Hepatocyte (in vitro differentiated cells): ENCODE results near the gene STIM1. TPM values are rescaled to one million over a fixed set of nuclear protein-coding genes. Genes with fewer than 3 reads are reported as not detected.

ENCODE experiments used
- DNase-seq: peaks from one replicate; pipeline ENCODE4 v3.0.0-alpha.2; 2016; ENCODE audit warnings: low spot score
- H2AFZ ChIP-seq: fragments of 200-600 bp; sonication (generic); 2 replicates; pipeline ENCODE4 v1.6.0; 2016; ENCODE audit warnings: antibody characterized with exemption, mild to moderate bottlenecking
- H3K27ac ChIP-seq: fragments of 200-600 bp; sonication (generic); 2 replicates; pipeline ENCODE4 v1.5.1; 2016; ENCODE audit warnings: mild to moderate bottlenecking
- H3K27me3 ChIP-seq: fragments of 200-600 bp; sonication (generic); 2 replicates; pipeline ENCODE4 v1.6.1; 2016
- H3K36me3 ChIP-seq: fragments of 200-600 bp; sonication (generic); replicated peaks from 2 replicates; pipeline ENCODE4 v1.5.1; 2016; ENCODE audit warnings: low read depth; ENCODE audit not compliant: insufficient read depth
- H3K4me1 ChIP-seq: fragments of 200-600 bp; sonication (generic); 2 replicates; pipeline ENCODE4 v1.5.1; 2016; ENCODE audit warnings: mild to moderate bottlenecking, moderate library complexity; ENCODE audit not compliant: insufficient read depth
- H3K4me2 ChIP-seq: fragments of 200-600 bp; sonication (generic); 2 replicates; pipeline ENCODE4 v1.6.0; 2016
- H3K4me3 ChIP-seq: fragments of 200-600 bp; sonication (generic); 2 replicates; pipeline ENCODE4 v1.5.1; 2016; ENCODE audit warnings: mild to moderate bottlenecking
- H3K79me2 ChIP-seq: fragments of 200-600 bp; sonication (generic); 2 replicates; pipeline ENCODE4 v1.6.0; 2017; ENCODE audit warnings: mild to moderate bottlenecking
- H3K9me2 ChIP-seq: fragments of 200-600 bp; sonication (generic); replicated peaks from 2 replicates; pipeline ENCODE4 v1.6.0; 2017; ENCODE audit warnings: mild to moderate bottlenecking; ENCODE audit not compliant: insufficient read depth
- H3K9me3 ChIP-seq: fragments of 200-600 bp; sonication (generic); 2 replicates; pipeline ENCODE4 v1.5.1; 2016; ENCODE audit warnings: low read depth, mild to moderate bottlenecking
- H4K20me1 ChIP-seq: fragments of 200-600 bp; sonication (generic); 2 replicates; pipeline ENCODE4 v1.6.0; 2016; ENCODE audit warnings: mild to moderate bottlenecking; ENCODE audit not compliant: insufficient read depth, poor library complexity, severe bottlenecking
- CTCF ChIP-seq: fragments of 200-600 bp; sonication (generic); IDR thresholded peaks from 2 replicates; pipeline ENCODE4 v1.5.1; 2016; ENCODE audit warnings: antibody characterized with exemption, mild to moderate bottlenecking; ENCODE audit not compliant: poor library complexity
- EZH2 ChIP-seq: fragments of 200-600 bp; sonication (generic); IDR thresholded peaks from 2 replicates; pipeline ENCODE4 v1.6.1; 2016; ENCODE audit warnings: antibody characterized with exemption, mild to moderate bottlenecking, borderline replicate concordance
- EZH2phosphoT487 ChIP-seq: fragments of 200-600 bp; sonication (generic); IDR thresholded peaks from one replicate; pipeline ENCODE4 v1.6.1; 2018; ENCODE audit warnings: antibody characterized with exemption, mild to moderate bottlenecking, low read depth, moderate library complexity; ENCODE audit not compliant: unreplicated experiment, severe bottlenecking
- WGBS: methylation state at CpG from one replicate; pipeline ENCODE4 v1.1.6; 2016; ENCODE audit warnings: low lambda C conversion rate; ENCODE audit errors: missing lambda C conversion rate; 5-methylcytosine and 5-hydroxymethylcytosine counted together
- polyA plus RNA-seq: library from polyadenylated mRNA; unstranded; fragments of >200 nt; fragmentation: Nextera tagmentation; extraction: Ambion mirVana; gene quantifications from 2 replicates; pipeline ENCODE4 v1.2.1, GENCODE V29; 2016
- total RNA-seq: library from RNA; depleted of rRNA; stranded (reverse); fragments of >200 nt; gene quantifications from 2 replicates; pipeline ENCODE4 v1.2.3, GENCODE V29; 2014

The STIM1 gene
- total and polyA plus RNA-seq, 2 experiments from 2014 or later, result 18.5 to 19.6 TPM

GRCh38 chr11:4054643-4055042, 199.2 kb downstream of the STIM1 start:
- Histone ChIP-seq H3K9me3 (no peaks in the 10 kb centered on the region), H3K36me3 (no peaks in the 10 kb centered on the region), H3K79me2 (no peaks in the 10 kb centered on the region), H2AFZ (no peak overlapping the region), H3K27ac (no peak overlapping the region), H3K4me2 (no peak overlapping the region), H3K4me3 (no peak overlapping the region), H3K9me2 (no peaks in the 10 kb centered on the region), H3K4me1 (peaks cover 5% of the 10 kb centered on the region), H3K27me3 (no peaks in the 10 kb centered on the region), H4K20me1 (no peaks in the 10 kb centered on the region)
- DNase-seq, result no peak
- WGBS, result 65% methylated on average over 1 of the region's 1 CpG
- TF ChIP-seq EZH2phosphoT487 (no peak), EZH2 (no peak), CTCF (no peak)

GRCh38 chr11:4059424-4059823, 204.0 kb downstream of the STIM1 start:
- TF ChIP-seq EZH2 (no peak), EZH2phosphoT487 (no peak), CTCF (no peak)
- H3K9me3 ChIP-seq, result no peaks in the 10 kb centered on the region
- H3K4me2 ChIP-seq, result no peak overlapping the region
- WGBS, result 89% methylated on average over 1 of the region's 1 CpG
- no peaks in the 10 kb centered on the region for H4K20me1 ChIP-seq
- H3K27ac ChIP-seq, result no peak overlapping the region
- no peaks in the 10 kb centered on the region for H3K79me2 ChIP-seq
- H3K4me1 ChIP-seq, result peaks cover 15% of the 10 kb centered on the region
- H3K9me2 ChIP-seq, result no peaks in the 10 kb centered on the region
- no peak for DNase-seq
- no peaks in the 10 kb centered on the region for H3K27me3 ChIP-seq
- H2AFZ ChIP-seq, result no peak overlapping the region
- H3K36me3 ChIP-seq, result no peaks in the 10 kb centered on the region
- no peak overlapping the region for H3K4me3 ChIP-seq

- TF ChIP-seq CTCF (no peak), EZH2phosphoT487 (no peak), EZH2 (no peak)
- H3K9me2 ChIP-seq, result no peaks in the 10 kb centered on the region
- H3K36me3 ChIP-seq, result no peaks in the 10 kb centered on the region
- no peak overlapping the region for H3K4me3 ChIP-seq
- H3K9me3 ChIP-seq, result no peaks in the 10 kb centered on the region
- no peaks in the 10 kb centered on the region for H3K27me3 ChIP-seq
- H3K4me1 ChIP-seq, result peaks cover 15% of the 10 kb centered on the region
- no peak overlapping the region for H2AFZ ChIP-seq
- no peak overlapping the region for H3K27ac ChIP-seq
- H3K4me2 ChIP-seq, result no peak overlapping the region
- 86% methylated on average over 4 of the region's 4 CpGs for WGBS
- no peaks in the 10 kb centered on the region for H3K79me2 ChIP-seq
- H4K20me1 ChIP-seq, result no peaks in the 10 kb centered on the region
- peak; percentile 48 for DNase-seq
Measured at GRCh38 chr11:4060182-4060923, 204.9 kb downstream of the STIM1 start.
